OCI-LY7 (cell line): ENCODE measurements around the gene DUSP22. TPM values are rescaled to one million over a fixed set of nuclear protein-coding genes. Genes with fewer than 3 reads are reported as not detected.

Experiments used
- BruUV-seq: library from RNA; stranded (reverse); fragments of 400-500 nt; replicated peaks from 2 replicates; lab custom pipeline; 2021; lab: Mats Ljungman, UMichigan
- CTCF ChIA-PET: fragments of 300-600 bp; sonication (Branson Sonifier 250); formaldehyde crosslinking; loops from one replicate; lab custom pipeline; 2022; ENCODE audit warnings: antibody characterized with exemption; ENCODE audit not compliant: unreplicated experiment; lab: Charles Lee
- POLR2A ChIA-PET: fragments of 300-600 bp; sonication (Branson Sonifier 250); formaldehyde crosslinking; loops from one replicate; lab custom pipeline; 2022; ENCODE audit warnings: antibody characterized with exemption; lab: Charles Lee
- DNase-seq: peaks from one replicate; pipeline ENCODE4 v3.0.0-alpha.2; 2015; ENCODE audit warnings: low spot score
- H2AFZ ChIP-seq: fragments of 200-600 bp; sonication (generic), shearing (Covaris generic); 2 replicates; pipeline ENCODE4 v1.6.1; 2014; ENCODE audit warnings: mild to moderate bottlenecking, antibody characterized with exemption, low read length, moderate library complexity
- H3K27ac ChIP-seq: fragments of 200-600 bp; sonication (generic); 2 replicates; pipeline ENCODE4 v1.5.1; 2014; ENCODE audit warnings: mixed run types, low read depth, mild to moderate bottlenecking, moderate library complexity, low read length, inconsistent platforms; ENCODE audit not compliant: poor library complexity, severe bottlenecking
- H3K36me3 ChIP-seq: fragments of 200-600 bp; sonication (generic); 2 replicates; pipeline ENCODE4 v1.6.1; 2014; ENCODE audit warnings: mild to moderate bottlenecking, antibody characterized with exemption, low read length, moderate library complexity, mixed read lengths; ENCODE audit not compliant: insufficient read depth
- H3K4me1 ChIP-seq: fragments of 200-600 bp; sonication (generic); 2 replicates; pipeline ENCODE4 v1.5.1; 2014; ENCODE audit warnings: mild to moderate bottlenecking, low read length; ENCODE audit not compliant: insufficient read depth, poor library complexity, severe bottlenecking
- H3K4me2 ChIP-seq: fragments of 200-600 bp; sonication (generic); 2 replicates; pipeline ENCODE4 v1.6.1; 2014; ENCODE audit warnings: mild to moderate bottlenecking, low read length
- H3K4me3 ChIP-seq: fragments of 200-600 bp; sonication (generic); 2 replicates; pipeline ENCODE4 v1.5.1; 2014; ENCODE audit warnings: mild to moderate bottlenecking, low read depth, low read length; ENCODE audit not compliant: poor library complexity, severe bottlenecking
- H3K79me2 ChIP-seq: fragments of 200-600 bp; sonication (generic); 2 replicates; pipeline ENCODE4 v1.6.1; 2016; ENCODE audit warnings: low read depth, mild to moderate bottlenecking, low read length, moderate library complexity, mixed read lengths; ENCODE audit not compliant: insufficient read depth
- H3K9me2 ChIP-seq: fragments of 200-600 bp; sonication (generic); 2 replicates; pipeline ENCODE4 v1.6.1; 2016; ENCODE audit warnings: mild to moderate bottlenecking, low read length, mixed read lengths; ENCODE audit not compliant: insufficient read depth
- H3K9me3 ChIP-seq: fragments of 200-600 bp; sonication (generic); 2 replicates; pipeline ENCODE4 v1.6.1; 2014; ENCODE audit warnings: mild to moderate bottlenecking, mixed run types, low read length, mixed read lengths
- H4K20me1 ChIP-seq: fragments of 200-600 bp; sonication (generic); 2 replicates; pipeline ENCODE4 v1.6.1; 2014; ENCODE audit warnings: mild to moderate bottlenecking, antibody characterized with exemption, low read length, moderate library complexity, mixed read lengths; ENCODE audit not compliant: insufficient read depth
- CTCF ChIP-seq: fragments of 200-600 bp; sonication (generic); conservative IDR thresholded peaks from 2 replicates; pipeline ENCODE4 v1.5.1; 2014; ENCODE audit warnings: mild to moderate bottlenecking, antibody characterized with exemption, low read length, moderate library complexity, mixed read lengths
- EZH2phosphoT487 ChIP-seq: fragments of 200-600 bp; sonication (generic); IDR thresholded peaks from 2 replicates; pipeline ENCODE4 v1.6.1; 2018; ENCODE audit warnings: low read depth, borderline replicate concordance, mild to moderate bottlenecking, mixed run types, antibody characterized with exemption, low read length, moderate library complexity, mixed read lengths
- intact Hi-C: fragments of 100-400 bp; cut with micrococcal nuclease; formaldehyde crosslinking; loops from one replicate; pipeline ENCODE4 v1.10.0; 2022; ENCODE audit not compliant: unreplicated experiment
- total RNA-seq, 2 experiments: library from RNA; depleted of rRNA in 1 of 2; stranded (reverse); fragments of >200 nt in 1 of 2; shearing (Covaris generic) in 1 of 2; gene quantifications; 2 replicates each; pipeline ENCODE4 v1.2.3, GENCODE V29; 2014 to 2022

The DUSP22 gene
- total RNA-seq, 2 experiments from 2014 or later = 149 to 171 TPM

DNA sequence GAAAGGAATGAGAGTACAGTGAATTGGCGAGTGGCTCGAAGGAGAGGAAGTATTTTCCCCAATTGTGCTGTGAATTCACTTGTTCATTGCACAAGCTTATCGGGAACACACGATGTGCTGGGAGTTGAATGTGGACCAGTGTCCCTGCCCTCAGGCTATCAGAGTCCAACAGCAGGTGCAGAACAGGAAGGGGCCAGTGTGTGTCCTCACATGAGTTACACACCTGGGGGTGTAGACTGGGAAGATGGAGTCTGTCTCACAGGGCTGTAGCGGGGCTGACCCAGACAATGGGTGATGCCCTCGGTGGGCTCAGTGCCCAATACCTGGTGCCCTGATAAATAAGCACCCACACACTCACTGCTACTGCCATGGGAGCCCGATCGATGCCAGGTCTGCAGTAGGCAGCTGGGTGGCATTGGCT, 14.4 kb downstream of the DUSP22 start:
- DNase-seq = no peak
- TF ChIP-seq CTCF = no peak
- no peak for TF ChIP-seq EZH2phosphoT487
- Histone ChIP-seq H3K9me3 (no peaks in the 10 kb centered on the region), H3K27ac (peak overlapping the region; percentile 71), H4K20me1 (no peaks in the 10 kb centered on the region), H3K4me1 (peaks cover 67% of the 10 kb centered on the region), H3K36me3 (peaks cover 59% of the 10 kb centered on the region), H3K9me2 (no peaks in the 10 kb centered on the region), H2AFZ (no peak overlapping the region), H3K4me3 (no peak overlapping the region), H3K79me2 (peaks cover 16% of the 10 kb centered on the region; the same call in 1 of the 2 replicates), H3K4me2 (peak overlapping the region; percentile 53; the same call in 1 of the 2 replicates)
- intact Hi-C loops = loop anchor here (1.0 kb wide), 2 partner anchors 16 to 22 kb away; no protein-coding TSS in a partner anchor
- POLR2A ChIA-PET = interaction anchor here (1.1 to 11.3 kb wide), 12 partner anchors 9 to 85 kb away, joined by 5 to 180 read pairs (median 10); no protein-coding TSS in a partner anchor
- CTCF ChIA-PET = interaction anchor here (1.3 to 1.8 kb wide), 5 partner anchors 10 to 52 kb away, joined by 3 to 10 read pairs (median 3); no protein-coding TSS in a partner anchor
- BruUV-seq = no TSS peak

DNA sequence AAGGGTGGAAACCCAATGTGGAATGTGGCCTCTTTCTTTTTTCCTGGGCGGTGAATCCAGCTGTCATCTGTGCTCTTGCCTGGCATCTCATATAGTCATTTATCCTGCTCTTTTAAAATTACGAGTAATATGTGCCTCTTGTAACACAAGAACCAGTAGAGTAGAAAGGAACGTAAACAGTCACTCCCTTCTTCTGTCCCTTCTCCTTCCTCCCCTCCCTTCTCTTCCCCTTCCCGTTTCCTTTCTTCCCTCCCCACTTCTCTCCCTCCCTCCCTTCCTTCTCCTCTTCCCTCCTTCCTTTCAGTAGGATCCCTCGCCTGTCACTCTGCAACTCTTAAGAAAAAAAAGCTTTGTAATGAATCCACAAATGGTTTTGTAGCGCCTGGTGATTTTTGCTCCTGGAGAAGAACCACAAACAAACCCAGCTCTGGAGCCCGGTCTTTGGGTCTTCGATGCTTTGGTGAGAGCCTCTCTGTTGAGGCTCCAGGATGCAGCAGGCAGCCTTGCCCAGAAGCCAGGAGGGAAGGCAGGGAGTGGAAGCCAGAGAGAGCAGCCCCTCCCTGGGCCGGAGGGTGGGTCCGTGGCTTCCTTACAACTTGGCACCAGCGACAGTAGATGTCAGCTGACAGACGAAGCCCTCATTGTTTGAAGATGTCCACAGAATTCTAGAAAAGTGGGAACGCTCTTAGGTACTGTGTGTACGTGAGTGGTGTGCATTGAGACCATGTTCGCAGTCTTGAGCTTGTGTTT, 15.0 kb downstream of the DUSP22 start:
- intact Hi-C loops = no loop called here
- peak overlapping the region; percentile 71 for H3K27ac ChIP-seq
- ChIA-PET POLR2A (interaction anchor here (0.5 to 11.3 kb wide), 12 partner anchors 9 to 398 kb away, joined by 3 to 180 read pairs (median 6); no protein-coding TSS in a partner anchor), CTCF (interaction anchor here (0.7 to 1.9 kb wide), 5 partner anchors 10 to 116 kb away, joined by 3 to 16 read pairs (median 5); no protein-coding TSS in a partner anchor)
- no TSS peak for BruUV-seq
- H3K9me2 ChIP-seq = no peaks in the 10 kb centered on the region
- H3K4me2 ChIP-seq = no peak overlapping the region
- no peaks in the 10 kb centered on the region for H3K9me3 ChIP-seq
- no peak for TF ChIP-seq EZH2phosphoT487
- TF ChIP-seq CTCF = no peak
- DNase-seq = no peak
- no peaks in the 10 kb centered on the region for H4K20me1 ChIP-seq
- peaks cover 73% of the 10 kb centered on the region for H3K4me1 ChIP-seq
- no peak overlapping the region for H3K4me3 ChIP-seq
- peaks cover 65% of the 10 kb centered on the region for H3K36me3 ChIP-seq
- peaks cover 16% of the 10 kb centered on the region; the same call in 1 of the 2 replicates for H3K79me2 ChIP-seq
- no peak overlapping the region for H2AFZ ChIP-seq
